CD4-positive, alpha-beta T cell treated with Interferon alpha-2 for 1 hour (primary cell): Measurements from ENCODE around the gene CPA5.

Experiments used
- DNase-seq, 2 donors: peaks; one replicate each; pipeline ENCODE4 v3.0.0-alpha.2; 2020 to 2022

CPA5 gene

DNA sequence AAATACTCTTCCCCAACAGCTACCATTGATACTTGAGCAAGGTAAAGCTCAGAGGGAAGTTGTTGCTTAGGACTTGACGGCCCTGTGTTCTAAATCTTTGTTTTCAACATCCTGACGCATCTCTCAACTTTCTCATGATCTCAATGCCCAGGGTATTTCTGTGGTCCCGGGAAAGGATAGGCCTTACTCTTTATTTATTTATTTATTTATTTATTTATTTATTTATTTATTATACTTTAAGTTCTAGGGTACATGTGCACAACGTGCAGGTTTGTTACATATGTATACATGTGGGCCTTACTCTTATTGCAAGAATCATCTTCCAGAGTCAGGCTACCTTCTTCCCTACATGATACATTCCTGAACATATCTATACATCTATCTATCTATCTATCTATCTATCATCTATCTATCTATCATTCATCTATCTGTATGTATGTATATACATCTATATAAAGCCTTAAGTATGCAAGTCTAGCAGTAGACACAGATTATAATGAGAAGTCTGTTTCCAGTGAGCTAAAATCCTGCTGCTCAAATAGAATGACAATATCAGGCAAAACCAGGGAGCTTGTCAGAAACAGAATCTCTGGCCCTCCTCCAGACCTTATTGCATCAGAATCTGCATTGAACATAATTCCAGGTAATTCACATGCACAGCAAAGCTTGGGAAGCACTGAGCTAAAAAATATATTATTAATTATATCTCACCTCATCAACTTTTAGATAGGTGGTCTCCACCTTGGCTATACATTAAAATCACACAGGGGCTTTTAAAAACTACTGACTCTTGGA, 12.2 kb upstream of the CPA5 start:
- no peak for DNase-seq

DNA sequence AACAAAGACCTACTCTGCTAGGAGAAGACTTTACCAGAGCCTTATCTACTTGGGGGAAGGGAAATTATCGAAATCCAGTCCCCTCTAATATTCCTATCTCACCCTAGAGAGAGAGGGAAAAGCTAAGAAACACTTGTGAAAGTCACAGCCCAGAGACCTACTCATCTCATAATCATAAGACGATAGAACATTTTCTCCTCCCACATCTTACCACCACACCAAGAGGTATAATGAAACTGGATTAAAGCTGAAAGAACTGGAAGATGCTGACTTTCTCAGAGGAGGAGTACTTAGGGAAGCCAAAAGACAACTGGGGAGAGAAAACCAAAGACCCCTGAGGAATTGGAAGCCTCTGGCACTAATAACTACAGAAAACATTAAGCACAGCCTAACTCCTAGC, 10.8 kb upstream of the CPA5 start:
- DNase-seq: no peak

DNA sequence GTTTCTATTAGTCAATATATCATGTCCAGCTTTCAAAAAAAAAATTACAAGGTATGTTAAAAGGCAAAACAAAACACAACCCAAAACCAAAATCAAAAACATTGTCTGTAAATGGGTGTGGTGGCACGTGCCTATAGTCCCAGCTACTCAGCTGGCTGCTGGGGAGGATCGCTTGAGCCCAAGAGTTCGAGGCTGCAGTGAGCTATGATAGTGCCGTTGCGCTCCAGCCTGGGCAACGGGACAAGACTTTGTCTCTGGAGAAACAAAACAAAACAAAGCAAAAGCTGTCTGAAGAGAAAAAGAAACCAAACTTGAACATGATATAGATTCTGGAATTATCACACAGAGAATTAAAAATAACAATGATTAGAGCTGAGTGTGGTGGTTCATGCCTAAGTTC, 10.3 kb upstream of the CPA5 start:
- no peak for DNase-seq

DNA sequence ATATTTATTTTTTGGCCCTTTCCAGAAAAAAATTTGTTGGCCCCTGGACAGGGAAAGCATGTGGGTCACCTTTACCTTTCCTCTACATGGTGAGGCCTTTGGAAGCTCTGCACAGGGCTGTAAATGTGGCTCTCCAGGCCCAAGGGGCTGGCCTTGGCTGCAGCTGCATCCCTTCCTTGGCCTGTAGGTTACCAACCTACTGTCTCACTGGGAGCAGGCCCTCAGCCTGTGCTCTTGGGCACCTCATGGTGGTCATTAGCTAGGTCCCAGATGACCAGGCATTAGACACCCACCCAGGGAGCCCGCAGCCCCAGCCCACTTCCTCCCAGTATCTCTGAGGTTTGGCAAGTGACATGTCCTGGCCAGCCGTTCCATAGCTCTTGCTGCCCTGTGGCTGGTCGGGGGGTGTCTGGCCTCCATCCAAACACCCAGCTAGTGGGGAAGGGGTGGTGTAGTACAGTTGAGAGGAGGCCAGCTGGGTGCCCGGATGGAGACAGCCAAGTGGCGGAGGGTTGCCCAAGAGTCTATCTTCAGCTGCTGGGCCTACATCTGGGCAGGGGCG, 7.1 kb upstream of the CPA5 start:
- no peak for DNase-seq

DNA sequence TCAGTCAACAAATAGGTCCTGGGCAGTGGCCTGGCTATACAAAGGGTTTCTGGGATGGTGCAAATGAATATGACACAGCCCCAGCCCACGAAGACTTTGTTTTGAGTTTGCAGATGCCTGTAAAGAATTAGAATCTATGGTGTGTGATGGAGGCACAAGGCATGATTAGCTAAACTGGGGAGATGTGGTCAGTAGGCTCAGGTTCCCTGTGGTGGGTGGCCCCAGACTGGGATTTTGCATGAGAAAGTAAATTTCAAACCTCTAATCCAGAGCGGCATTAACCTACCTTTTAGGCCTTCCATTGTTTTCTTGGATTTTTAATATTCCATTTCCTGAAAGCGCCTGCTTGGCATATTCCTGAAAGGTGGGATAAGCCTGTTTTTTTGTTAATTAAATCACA, 6.4 kb upstream of the CPA5 start:
- no peak for DNase-seq

DNA sequence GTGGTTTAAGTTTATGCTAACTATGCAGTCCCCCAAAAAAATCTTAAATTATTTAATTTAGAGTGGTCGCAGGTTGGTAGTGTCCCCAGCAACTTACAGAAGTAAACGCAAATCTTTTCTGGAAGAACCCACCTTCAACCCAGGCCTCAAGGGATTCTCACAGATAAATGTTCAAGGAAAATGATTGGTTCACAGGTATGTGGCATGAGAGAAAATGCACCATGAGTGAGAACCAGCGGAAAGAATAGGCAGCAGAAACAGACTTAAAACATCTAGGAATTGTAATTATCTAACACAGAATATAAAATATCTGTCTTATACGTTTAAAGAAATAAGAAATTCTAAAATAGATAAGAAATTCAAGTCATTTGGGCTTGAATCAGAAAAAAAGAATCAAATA, 2.7 kb upstream of the CPA5 start:
- no peak for DNase-seq

DNA sequence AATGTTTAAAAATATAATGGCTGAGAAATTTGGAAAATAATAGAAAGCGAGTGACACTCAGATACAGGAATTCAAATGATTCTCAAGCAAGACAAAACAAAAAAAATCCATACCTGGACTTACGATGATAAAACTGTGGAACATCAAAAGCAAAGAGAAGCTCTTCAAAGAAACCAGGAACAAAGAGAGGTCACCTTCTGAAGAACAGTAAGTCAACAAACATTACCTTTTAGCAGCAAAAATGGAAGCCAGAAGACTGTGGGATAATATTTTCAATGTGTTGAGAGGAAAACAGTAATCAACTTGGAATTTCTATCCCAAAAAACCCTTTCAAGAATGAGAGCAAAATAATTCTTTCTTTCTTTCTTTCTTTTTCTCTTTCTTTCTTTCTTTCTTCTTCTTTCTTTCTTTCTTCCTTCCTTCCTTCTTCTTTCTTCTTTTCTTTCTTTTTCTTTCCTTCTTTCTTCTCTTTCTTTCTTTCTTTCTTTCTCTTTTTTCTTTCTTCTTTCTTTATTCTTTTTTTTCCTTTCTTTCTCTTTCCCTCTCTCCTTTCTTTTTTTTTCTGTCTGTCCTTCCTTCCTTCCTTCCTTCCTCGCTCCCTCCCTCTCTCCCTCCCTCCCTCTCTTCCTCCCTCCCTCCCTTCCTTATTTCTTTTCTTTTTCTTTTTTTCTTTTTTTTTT, 1.8 kb upstream of the CPA5 start:
- DNase-seq: no peak

DNA sequence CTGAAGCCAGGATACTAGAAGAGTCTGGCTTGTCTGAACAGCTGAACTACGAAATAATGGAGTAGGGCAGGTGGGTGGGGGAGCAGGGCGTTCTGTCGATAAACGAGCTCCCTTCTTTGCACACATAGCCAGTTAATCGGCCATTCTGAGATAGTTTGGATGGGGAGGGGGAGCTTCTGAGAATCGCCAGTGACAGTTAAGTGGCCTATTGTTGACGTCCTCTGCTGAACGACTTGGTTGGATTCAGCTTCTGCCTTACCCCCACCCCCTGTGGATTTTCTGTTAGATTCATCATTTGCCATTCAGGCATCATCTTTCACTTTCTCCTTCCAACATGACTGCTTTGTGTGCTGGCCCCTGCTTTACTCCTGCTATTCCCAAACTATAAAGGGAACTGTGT, 520 bp downstream of the CPA5 start:
- DNase-seq: no peak

DNA sequence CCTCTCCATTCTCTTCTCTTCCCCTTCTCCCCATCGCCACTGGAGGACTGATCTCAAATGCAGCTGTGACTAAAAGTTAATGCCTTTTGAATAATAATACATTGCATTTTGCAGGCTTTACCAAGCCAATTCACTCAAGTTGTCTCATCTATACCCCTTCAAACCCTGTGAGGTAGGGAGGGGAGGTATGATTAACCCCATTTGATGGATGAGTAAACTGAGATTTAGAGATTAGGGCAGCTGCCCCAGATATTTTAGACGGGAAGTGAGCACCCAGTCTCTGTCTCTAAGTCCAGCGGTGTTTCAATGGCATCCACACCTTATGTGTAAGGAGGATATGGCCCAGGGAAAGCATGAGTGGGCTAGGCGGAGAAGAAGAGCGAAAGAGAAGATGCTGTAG, 1.1 kb downstream of the CPA5 start:
- no peak for DNase-seq

DNA sequence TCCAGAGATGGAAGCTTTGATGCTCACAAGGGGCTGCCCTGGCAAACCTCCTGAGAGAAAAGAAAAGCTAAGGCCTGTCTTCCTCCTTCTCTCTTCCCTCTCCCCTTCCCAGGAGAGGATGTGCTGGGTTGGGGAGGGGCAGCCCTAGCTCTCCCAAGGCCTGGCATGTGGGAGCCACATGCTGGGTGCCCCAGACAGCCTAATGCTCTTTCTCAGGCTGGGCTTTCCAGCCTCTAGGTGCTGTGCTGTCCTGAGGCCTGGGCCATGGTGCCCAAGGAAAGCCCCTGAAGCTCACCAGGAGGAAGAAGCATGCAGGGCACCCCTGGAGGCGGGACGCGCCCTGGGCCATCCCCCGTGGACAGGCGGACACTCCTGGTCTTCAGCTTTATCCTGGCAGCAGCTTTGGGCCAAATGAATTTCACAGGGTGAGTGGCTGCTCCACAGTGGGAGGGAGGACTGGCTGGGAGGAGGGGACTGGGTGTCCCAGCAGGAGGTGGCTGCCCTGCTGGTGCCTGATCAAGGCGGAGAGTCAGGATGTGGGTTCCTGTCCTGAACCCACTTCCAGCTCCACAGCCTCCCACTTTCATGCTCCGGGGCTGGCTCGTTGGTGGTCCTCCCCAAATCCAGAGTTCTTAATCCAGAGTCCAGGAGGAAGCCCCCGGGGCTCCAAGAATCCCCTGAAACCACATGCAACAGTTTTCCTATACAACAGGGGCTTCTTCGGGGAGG, 1.7 kb downstream of the CPA5 start:
- no peak for DNase-seq

DNA sequence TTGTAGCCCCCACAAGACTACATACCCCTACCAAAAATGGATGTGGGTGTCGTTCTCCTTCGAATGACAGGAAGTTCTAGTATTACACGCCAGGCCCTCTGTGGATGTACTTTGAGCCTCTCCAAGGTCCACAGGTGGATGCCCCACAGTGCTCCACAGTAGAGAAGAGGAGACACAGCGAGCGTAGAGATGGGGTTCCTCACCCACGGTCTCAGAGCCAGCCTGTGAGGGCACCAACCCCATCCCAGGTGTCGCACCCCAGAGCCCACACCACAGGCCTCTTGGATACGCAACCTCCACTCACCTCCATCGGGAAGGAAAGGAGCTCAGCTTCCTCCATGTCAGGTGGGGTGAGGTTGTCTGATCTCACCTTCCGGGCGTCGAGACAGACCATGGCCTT, 2.3 kb downstream of the CPA5 start:
- no peak for DNase-seq

DNA sequence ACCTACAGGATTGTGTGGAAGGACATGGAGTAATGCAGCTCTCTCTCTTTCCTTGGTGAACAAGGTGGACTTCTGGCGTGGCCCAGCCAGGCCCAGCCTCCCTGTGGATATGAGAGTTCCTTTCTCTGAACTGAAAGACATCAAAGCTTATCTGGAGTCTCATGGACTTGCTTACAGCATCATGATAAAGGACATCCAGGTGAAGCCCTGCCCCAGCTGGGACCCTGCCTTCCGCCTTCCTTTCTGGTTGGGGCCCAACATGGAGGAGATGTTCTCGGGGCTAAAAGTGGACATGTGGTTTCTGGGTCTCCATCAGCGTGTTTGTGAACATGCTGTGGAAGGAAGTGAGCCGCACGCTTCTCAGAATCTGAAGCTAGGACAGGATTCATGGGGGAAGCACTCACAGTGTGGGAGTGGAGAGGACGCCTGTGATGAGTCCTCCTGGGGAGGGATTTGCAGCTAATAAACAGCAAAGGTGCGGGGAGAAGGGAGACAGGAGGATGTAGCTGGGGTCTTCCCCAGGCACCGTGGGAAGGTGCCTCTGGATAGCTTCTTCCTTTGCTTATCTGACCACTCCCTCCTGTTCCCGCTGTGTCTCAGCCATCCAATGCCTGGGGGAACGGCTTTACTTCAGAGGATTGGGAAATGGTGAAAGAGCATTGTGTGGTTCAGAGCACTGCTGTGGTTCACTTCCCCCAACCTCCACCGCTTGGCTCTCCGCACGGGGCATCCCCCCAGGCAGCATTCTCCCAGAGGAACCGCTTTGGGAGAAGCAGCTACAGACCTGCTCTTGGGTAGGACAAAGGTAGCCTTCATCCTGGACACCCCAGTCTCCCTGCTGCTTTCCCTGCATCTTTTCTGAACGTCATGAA, 5.5 kb downstream of the CPA5 start:
- DNase-seq: no peak

DNA sequence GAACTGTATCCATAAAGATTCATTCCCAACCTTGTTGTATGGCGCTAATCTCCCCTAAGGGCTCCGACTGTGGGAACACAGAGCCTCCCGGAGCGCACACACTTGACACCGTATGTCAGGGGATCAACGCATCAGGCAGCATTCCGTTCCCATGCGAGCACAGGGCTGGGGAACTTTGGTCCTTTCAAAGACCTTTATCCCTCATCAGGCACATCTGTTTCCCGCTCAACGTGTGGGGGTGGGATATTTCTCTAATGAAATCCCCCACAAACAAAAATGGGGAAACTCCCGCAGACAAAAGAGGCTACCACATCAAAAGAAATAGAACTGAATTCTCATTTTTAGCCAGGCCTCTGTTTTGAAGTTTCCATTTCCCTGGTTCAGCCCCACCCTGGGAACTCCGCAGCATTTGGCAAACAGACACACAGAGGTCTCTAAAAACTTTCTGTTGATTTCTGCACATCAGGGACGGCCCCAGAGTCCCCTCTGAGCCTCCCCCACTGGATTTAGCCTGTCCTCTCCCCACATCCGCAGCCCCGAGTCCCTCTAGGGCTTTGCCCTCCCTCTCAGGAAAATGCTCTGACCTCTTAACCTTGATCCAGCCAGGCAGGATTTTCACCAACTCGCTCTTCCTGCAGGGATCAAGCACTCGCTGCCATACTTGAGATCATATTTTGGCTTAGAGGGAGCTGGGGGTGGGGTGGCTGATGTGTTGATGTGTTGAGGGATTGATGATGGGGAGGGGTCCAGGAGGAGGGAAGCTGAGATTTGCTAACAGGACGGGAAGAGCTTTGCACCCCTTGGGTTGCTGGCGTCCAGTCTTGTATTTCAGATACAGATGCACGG, 6.6 kb downstream of the CPA5 start:
- DNase-seq: no peak

DNA sequence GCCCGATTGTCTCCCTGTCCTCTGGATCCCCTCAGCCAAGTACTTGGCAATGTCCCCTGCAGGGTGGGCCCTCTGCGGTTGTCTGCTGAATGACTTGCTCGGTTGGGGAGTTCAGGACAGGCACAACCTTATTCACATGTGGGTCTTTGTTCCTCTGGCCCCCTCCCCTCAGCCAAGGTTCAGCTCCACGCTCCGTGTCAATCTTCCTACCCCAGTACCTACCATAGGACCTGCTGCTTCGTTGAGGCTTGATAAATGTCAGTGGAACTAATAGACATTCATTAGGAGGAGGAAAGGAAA, 7.1 kb downstream of the CPA5 start:
- DNase-seq: no peak

DNA sequence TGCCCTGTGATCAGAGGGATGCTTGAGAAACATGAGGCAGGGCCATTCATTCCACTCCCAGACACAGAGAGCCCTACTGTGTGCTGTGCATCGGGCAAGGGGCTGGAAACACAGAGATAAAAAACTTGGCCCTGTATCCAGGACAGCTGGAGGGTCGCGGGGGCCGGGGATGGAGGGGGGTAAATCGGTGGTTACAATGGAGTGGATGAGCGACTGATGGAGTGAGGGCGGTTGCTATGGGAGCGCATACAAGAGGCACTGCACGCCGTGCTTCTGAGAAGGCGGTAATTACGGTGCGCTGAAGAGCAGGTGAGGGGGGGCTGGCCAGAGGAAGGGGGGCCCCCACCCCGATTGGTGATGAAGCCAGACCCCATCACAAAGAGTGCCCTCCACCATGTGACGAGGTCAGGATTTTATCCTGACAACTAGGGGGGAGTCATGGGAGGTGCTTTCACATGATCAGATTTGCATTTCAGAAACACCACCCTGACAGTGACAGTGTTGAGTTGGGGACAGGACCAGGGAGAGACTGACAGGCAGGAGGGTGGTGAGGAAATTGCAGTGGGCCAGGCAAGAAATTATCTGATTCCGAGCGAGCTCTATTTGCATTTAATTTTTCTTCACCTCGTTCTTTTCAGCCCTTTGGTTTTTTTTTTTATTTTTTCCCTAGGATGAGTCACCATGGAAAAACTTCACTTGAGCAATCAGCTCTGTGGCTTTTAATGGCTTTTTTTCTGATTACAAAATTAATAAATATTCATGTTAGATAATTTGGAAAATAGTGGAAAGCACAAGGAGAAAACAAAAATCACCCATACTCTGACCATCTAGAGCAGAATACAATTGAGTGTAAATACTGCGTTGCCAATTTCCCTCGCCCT, 7.8 kb downstream of the CPA5 start:
- no peak for DNase-seq

DNA sequence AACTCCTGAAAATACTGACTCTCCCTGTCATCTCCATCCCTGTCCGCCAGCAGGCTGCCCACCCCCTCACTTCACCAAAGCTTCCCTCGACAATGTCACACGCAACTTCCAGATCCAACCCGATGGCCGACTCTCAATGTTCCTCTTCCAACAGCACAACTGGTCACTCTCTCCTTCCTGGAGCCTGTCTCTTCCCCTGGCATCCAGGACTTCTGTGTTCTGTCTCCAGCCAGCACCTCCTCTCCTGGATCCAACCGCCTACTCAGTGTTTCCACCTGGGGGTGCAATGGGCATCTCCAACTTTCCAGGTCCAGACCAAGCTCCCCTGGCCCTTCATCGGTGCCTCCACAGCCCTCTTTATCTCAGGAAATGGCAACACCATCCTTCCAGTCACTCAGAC, 8.6 kb downstream of the CPA5 start:
- DNase-seq: no peak

DNA sequence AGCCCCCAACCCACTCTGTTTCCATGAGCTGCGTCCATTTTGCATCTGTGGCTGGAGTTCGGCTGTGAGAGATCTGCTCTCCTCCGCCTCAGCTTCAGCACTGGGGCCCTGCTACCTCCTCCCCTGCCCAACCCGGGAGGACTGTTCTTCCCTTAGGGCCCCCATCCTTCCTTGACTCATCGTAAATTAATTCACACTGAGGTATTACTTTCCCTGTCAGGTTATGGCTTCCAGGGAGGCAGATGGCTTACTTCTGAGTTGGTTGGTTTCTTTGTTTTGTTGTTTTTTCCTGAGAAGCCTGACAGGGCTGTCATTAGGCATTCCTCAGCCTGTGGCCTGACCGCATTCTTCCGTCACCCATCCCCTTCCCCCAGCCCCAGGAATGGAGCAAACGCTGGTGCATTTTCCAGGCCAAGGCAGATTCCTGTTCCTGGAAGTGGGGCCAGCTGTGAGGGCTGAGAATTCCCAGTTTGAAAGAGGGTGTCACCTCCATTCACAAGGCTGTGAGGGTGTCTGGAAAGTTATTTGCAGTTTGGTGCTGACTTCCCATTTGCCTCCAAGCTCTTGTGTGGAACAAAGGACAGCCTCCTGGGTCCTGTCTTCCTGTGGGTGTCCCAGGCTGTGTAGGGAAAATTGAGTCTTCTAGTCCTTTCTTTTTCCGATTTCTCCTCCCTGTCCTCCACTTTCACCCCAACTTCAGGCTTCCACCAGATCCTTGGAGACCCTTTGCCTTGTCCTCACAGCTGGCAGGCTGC, 11.7 kb downstream of the CPA5 start:
- no peak for DNase-seq

DNA sequence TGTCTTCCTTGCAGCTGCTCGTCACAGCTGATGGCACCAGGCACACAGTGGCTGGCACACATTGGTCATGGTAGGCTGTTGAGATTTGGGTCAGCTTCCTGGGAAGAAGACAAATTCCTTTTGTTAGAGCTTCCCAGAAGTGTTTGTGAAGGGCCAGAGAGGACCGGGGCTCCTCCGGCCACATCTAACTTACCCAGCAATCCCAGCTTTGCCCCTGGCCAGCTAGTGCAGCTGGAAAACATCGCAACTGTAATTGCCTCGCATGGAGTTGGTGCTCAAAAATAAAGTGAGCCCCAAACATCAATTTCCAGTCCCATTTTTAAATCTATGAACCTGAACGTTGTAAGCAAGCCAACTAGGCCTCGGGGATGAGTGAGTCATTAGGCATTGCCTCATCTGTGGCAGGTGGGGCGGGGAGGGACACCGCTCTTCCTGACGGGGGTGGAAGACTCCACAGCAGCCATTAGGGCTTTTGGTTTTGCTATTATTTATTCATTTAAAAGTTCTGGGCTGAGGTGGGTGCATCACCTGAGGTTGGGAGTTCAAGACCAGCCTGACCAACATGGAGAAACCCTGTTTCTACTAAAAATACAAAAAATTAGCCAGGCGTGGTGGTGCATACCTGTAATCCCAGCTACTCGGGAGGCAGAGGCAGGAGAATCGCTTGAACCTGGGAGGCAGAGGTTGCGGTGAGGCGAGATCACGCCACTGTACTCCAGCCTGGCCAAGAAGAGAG, 12.4 kb downstream of the CPA5 start:
- DNase-seq: no peak

DNA sequence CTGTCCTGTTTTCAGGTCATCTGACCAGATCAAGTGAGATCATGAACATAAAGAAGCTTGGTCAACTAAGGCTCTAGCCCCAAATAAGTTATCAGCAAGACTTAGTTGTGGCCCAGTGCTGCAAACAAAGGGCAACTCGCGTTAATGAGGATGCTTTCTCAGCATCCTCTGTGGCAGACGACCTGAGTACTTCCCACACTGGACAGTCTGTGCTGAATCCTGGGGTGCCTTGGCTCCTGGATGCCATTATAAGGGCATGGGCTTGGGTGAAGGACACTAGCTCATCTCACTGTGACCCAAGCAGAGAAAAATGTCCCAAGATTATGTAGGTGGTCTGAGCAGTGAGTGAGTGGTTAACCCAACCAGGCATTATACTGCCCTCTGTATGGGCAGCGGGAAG, 13.9 kb downstream of the CPA5 start:
- no peak for DNase-seq
